Sigmoid colon (tissue), 4 donors: ENCODE results near the gene GOPC.

Source experiments
- CTCF ChIP-seq, 4 experiments: fragments of 450-650 bp in 3 of 4; fragments of 200-600 bp in 1 of 4; IDR thresholded peaks; one replicate each; pipeline ENCODE4 v1.5.1; 2016 to 2019; ENCODE audit warnings: antibody characterized with exemption in 4 of 4, mild to moderate bottlenecking in 3 of 4, moderate library complexity in 2 of 4
- POLR2A ChIP-seq, 2 donors: fragments of 450-650 bp; IDR thresholded peaks; one replicate each; pipeline ENCODE4 v1.6.1; 2016; ENCODE audit warnings: antibody characterized with exemption in 2 of 2, mild to moderate bottlenecking in 2 of 2, moderate library complexity in 2 of 2
- POLR2AphosphoS5 ChIP-seq, 4 donors: sonication (generic); formaldehyde crosslinking; IDR thresholded peaks; one replicate each; pipeline ENCODE4 v1.6.1; 2017; ENCODE audit warnings: antibody characterized with exemption in 4 of 4

- TF ChIP-seq CTCF (IDR thresholded peaks at IDR 0.05) (no peak), POLR2A (IDR thresholded peaks at IDR 0.05) (no peak), POLR2AphosphoS5 (IDR thresholded peaks at IDR 0.05) (no peak)
These were observed 33.4 kb downstream of the GOPC start for GRCh38 chr6:117568831-117569410.
